Measurements from ENCODE around the gene NID1. TPM values are rescaled to one million over a fixed set of nuclear protein-coding genes. Genes with fewer than 3 reads are reported as not detected.

The NID1 gene
- total RNA-seq, 1 donor: 204 TPM

- no peak for TF ChIP-seq CTCF (IDR thresholded peaks at IDR 0.05; ENCODE audit: insufficient read depth, low read depth, low read length)
- H3K4me3 ChIP-seq (ENCODE audit: low read depth, low read length): peak overlapping the region; percentile 82
- DNase-seq (ENCODE audit: low read depth): no peak
These were observed 667 bp upstream of the NID1 start for GRCh38 chr1:236065509-236066005.

GRCh38 chr1:236063919-236064673 lies 794 bp downstream of the NID1 start:
- H3K4me3 ChIP-seq (ENCODE audit: low read depth, low read length): peak overlapping the region; percentile 82
- no peak for TF ChIP-seq CTCF (IDR thresholded peaks at IDR 0.05; ENCODE audit: insufficient read depth, low read depth, low read length)
- DNase-seq (ENCODE audit: low read depth): peak; percentile 77

- TF ChIP-seq CTCF (IDR thresholded peaks at IDR 0.05; ENCODE audit: insufficient read depth, low read depth, low read length): no peak
- no peak for DNase-seq (ENCODE audit: low read depth)
- H3K4me3 ChIP-seq (ENCODE audit: low read depth, low read length): peak overlapping the region; percentile 82
These were observed 1.4 kb downstream of the NID1 start for GRCh38 chr1:236063551-236063918.

GRCh38 chr1:236060286-236060685 lies 4.6 kb downstream of the NID1 start:
- no peak for DNase-seq (ENCODE audit: low read depth)
- no peak for TF ChIP-seq CTCF (IDR thresholded peaks at IDR 0.05; ENCODE audit: insufficient read depth, low read depth, low read length)
- no peak overlapping the region for H3K4me3 ChIP-seq (ENCODE audit: low read depth, low read length)

- H3K4me3 ChIP-seq (ENCODE audit: low read depth, low read length): peak overlapping the region; percentile 33
- no peak for TF ChIP-seq CTCF (IDR thresholded peaks at IDR 0.05; ENCODE audit: insufficient read depth, low read depth, low read length)
- DNase-seq (ENCODE audit: low read depth): no peak
These were observed 5.9 kb downstream of the NID1 start for GRCh38 chr1:236059011-236059410.

- H3K4me3 ChIP-seq (ENCODE audit: low read depth, low read length): peak overlapping the region; percentile 33
- DNase-seq (ENCODE audit: low read depth): peak; percentile 72
- no peak for TF ChIP-seq CTCF (IDR thresholded peaks at IDR 0.05; ENCODE audit: insufficient read depth, low read depth, low read length)
These were observed 6.6 kb downstream of the NID1 start for GRCh38 chr1:236058141-236058934.

Measured in fibroblast of villous mesenchyme (primary cell).